Gastrocnemius medialis (tissue), 4 donors: ENCODE measurements around the gene WWOX. TPM values are rescaled to one million over a fixed set of nuclear protein-coding genes. Genes with fewer than 3 reads are reported as not detected.

ENCODE experiments used
- ATAC-seq, 2 donors: fragments of 150-250 bp; one replicate each; pipeline ENCODE4 v1.9.1; 2016
- DNase-seq, 2 donors: peaks; one replicate each; pipeline ENCODE4 v3.0.0-alpha.2; 2019
- H3K27ac ChIP-seq, 4 donors: fragments of 200-600 bp; sonication (generic); 1 replicate in 1 of 4; 2 replicates in 3 of 4; pipeline ENCODE4 v1.5.1; 2016 to 2018; ENCODE audit warnings: mild to moderate bottlenecking in 2 of 4, moderate library complexity in 1 of 4
- H3K27me3 ChIP-seq, 3 donors: fragments of 200-600 bp; sonication (generic) in 2 of 3; 1 replicate in 1 of 3; 2 replicates in 2 of 3; pipeline versions ENCODE4 v1.5.1 to v1.6.0; 2016 to 2019; ENCODE audit warnings: mild to moderate bottlenecking in 1 of 3, moderate library complexity in 1 of 3
- H3K36me3 ChIP-seq, 2 donors: fragments of 200-600 bp; sonication (generic) in 1 of 2; one replicate each; pipeline ENCODE4 v1.5.1; 2017 to 2018
- H3K4me1 ChIP-seq, 2 donors: fragments of 200-600 bp; sonication (generic) in 1 of 2; one replicate each; pipeline ENCODE4 v1.5.1; 2016 to 2017; ENCODE audit warnings: mild to moderate bottlenecking in 2 of 2
- H3K4me3 ChIP-seq, 4 donors: fragments of 200-600 bp; sonication (generic) in 3 of 4; 1 replicate in 1 of 4; 2 replicates in 3 of 4; pipeline ENCODE4 v1.5.1; 2016 to 2019; ENCODE audit warnings: mild to moderate bottlenecking in 2 of 4
- H3K9me3 ChIP-seq, 3 donors: fragments of 200-600 bp; sonication (generic) in 2 of 3; 1 replicate in 1 of 3; 2 replicates in 2 of 3; pipeline ENCODE4 v1.5.1; 2016 to 2019
- POLR2A ChIP-seq, 2 donors: fragments of 450-650 bp; IDR thresholded peaks; one replicate each; pipeline ENCODE4 v1.6.1; 2017; ENCODE audit warnings: antibody characterized with exemption in 2 of 2, mild to moderate bottlenecking in 2 of 2, moderate library complexity in 2 of 2
- in situ Hi-C, 4 donors: fragments of 200-750 bp; cut with MboI; loops; one replicate each; pipeline versions ENCODE4 v1.15.0 to v1.8.0; 2017; ENCODE audit warnings: low sequenced_read_pairs in 4 of 4
- intact Hi-C: fragments of 100-400 bp; cut with DNase I; formaldehyde crosslinking; loops from one replicate; pipeline ENCODE4 v1.15.1; 2023; ENCODE audit warnings: low total_unique reads
- total RNA-seq, 4 donors: library from RNA; depleted of rRNA; stranded (reverse); fragments of >200 nt; gene quantifications; one replicate each; pipeline versions ENCODE4 v1.1.0 to v1.2.3, GENCODE V29; 2016
- TF ChIP-seq, protein P1 (sequence below), 5 experiments: fragments of 450-650 bp in 3 of 5; fragments of 200-600 bp in 2 of 5; sonication (generic) in 2 of 5; IDR thresholded peaks in 4 of 5; conservative IDR thresholded peaks in 1 of 5; 1 replicate in 4 of 5; 2 replicates in 1 of 5; pipeline ENCODE4 v1.5.1; 2016 to 2019; ENCODE audit warnings: antibody characterized with exemption in 5 of 5, mild to moderate bottlenecking in 3 of 5, moderate library complexity in 3 of 5

Gene WWOX
- total RNA-seq, 4 donors from 2014 or later = 3.3 to 13.0 (median 6.0) TPM

DNA sequence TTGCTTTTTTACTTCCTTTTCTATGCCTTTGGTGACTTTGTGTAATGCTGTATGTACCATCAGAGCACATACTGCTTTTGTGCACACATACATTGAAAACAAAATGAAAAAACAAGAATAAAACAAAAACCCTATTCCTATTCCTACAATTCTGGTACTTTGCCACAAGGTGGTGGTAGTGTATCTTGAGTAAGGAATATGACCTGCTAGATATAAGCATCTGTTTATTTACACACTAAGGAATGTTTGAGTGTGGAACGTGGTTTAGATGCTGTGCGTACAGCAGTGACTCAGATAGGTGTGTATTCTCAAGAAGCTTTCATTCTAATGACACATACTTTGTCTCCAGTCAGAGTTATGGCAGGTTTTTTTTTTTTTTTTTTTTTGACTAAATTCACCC is 606.2 kb downstream of the WWOX start:
- Histone ChIP-seq H3K4me1 (no peaks in the 10 kb centered on the region), H3K27me3 (no peaks in the 10 kb centered on the region), H3K9me3 (peaks cover 0 to 9% (median 4%) of the 10 kb centered on the region in 3 donors), H3K36me3 (no peaks in the 10 kb centered on the region), H3K27ac (no peak overlapping the region), H3K4me3 (no peak overlapping the region)
- DNase-seq = no peak
- intact Hi-C loops (no loop called here), in situ Hi-C loops (no loop called here)
- TF ChIP-seq, protein P1, sequence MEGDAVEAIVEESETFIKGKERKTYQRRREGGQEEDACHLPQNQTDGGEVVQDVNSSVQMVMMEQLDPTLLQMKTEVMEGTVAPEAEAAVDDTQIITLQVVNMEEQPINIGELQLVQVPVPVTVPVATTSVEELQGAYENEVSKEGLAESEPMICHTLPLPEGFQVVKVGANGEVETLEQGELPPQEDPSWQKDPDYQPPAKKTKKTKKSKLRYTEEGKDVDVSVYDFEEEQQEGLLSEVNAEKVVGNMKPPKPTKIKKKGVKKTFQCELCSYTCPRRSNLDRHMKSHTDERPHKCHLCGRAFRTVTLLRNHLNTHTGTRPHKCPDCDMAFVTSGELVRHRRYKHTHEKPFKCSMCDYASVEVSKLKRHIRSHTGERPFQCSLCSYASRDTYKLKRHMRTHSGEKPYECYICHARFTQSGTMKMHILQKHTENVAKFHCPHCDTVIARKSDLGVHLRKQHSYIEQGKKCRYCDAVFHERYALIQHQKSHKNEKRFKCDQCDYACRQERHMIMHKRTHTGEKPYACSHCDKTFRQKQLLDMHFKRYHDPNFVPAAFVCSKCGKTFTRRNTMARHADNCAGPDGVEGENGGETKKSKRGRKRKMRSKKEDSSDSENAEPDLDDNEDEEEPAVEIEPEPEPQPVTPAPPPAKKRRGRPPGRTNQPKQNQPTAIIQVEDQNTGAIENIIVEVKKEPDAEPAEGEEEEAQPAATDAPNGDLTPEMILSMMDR (IDR thresholded peaks at IDR 0.05 in 4 of 5, conservative IDR thresholded peaks at IDR 0.05 in 1 of 5) = peak in 2 of 5 experiments; percentile 18 to 24
- TF ChIP-seq POLR2A (IDR thresholded peaks at IDR 0.05) = no peak
- ATAC-seq = no peak

DNA sequence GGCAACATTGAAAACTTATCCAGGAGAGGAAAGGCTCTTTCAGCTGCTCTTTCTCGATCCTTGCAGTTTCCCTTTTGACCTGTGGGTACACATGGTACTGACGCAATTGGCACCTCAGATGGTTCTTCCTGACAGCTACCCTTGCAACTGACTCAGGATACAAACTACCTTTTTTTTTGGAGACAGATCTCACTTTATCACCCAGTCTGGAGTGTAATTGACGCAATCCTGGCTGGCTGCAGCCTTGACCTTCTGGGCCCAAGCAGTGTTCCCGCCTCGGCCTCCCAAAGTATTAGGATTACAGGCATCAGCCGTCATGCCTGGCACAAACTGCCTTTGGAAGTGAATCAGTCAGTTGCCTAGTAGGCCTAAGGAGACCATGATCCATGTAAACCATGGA is 607.2 kb downstream of the WWOX start:
- TF ChIP-seq, protein P1 (IDR thresholded peaks at IDR 0.05 in 4 of 5, conservative IDR thresholded peaks at IDR 0.05 in 1 of 5) = no peak
- TF ChIP-seq POLR2A (IDR thresholded peaks at IDR 0.05) = no peak
- no peaks in the 10 kb centered on the region for H3K4me1 ChIP-seq
- intact Hi-C loops = no loop called here
- H3K36me3 ChIP-seq = no peaks in the 10 kb centered on the region
- no peak overlapping the region for H3K27ac ChIP-seq
- peak in 1 of 2 donors; percentile 56 for ATAC-seq
- in situ Hi-C loops = no loop called here
- no peak overlapping the region for H3K4me3 ChIP-seq
- peaks cover 0 to 9% (median 4%) of the 10 kb centered on the region in 3 donors for H3K9me3 ChIP-seq
- H3K27me3 ChIP-seq = no peaks in the 10 kb centered on the region
- peak in 1 of 2 donors; percentile 40 for DNase-seq

DNA sequence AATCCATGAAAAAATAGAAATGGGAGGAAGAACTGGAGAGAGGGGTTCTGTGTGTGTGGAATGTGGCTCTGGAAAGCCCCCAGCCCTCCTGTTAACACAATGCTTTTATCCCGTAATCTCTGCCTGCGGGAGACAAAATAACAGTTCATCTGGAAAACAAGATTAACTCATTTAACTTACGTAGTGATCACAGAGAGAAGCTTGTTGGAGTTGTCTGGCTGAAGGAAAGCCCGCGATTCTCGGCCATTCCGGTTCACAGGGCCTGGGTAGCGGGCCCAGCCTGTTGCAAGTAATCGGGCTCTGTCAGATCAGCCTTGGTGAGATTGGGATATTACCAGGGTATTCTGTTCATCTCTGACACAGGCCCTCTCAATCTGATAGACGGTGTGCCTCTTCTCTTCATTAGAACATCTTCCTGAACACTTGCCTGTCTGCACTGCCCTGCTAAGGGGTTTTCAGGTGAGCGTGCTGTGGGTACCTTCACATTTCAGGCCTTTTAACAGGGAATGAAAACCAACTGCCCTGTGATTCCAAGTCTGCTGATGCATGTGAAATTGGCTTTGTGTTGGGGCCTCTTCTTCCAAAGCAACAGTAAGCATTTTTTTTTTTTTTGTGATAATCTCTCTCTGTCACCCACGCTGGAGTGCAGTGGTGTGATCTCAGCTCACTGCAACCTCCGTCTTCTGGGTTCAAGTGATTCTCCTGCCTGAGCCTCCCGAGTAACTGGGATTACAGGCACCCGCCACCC is 609.9 kb downstream of the WWOX start:
- Histone ChIP-seq H3K4me3 (no peak overlapping the region), H3K27me3 (no peaks in the 10 kb centered on the region), H3K4me1 (no peaks in the 10 kb centered on the region), H3K36me3 (no peaks in the 10 kb centered on the region), H3K9me3 (peaks cover 0 to 9% (median 4%) of the 10 kb centered on the region in 3 donors), H3K27ac (no peak overlapping the region)
- in situ Hi-C loops (no loop called here), intact Hi-C loops (no loop called here)
- ATAC-seq = no peak
- DNase-seq = no peak
- TF ChIP-seq POLR2A (IDR thresholded peaks at IDR 0.05) = no peak
- TF ChIP-seq, protein P1 (IDR thresholded peaks at IDR 0.05 in 4 of 5, conservative IDR thresholded peaks at IDR 0.05 in 1 of 5) = no peak

DNA sequence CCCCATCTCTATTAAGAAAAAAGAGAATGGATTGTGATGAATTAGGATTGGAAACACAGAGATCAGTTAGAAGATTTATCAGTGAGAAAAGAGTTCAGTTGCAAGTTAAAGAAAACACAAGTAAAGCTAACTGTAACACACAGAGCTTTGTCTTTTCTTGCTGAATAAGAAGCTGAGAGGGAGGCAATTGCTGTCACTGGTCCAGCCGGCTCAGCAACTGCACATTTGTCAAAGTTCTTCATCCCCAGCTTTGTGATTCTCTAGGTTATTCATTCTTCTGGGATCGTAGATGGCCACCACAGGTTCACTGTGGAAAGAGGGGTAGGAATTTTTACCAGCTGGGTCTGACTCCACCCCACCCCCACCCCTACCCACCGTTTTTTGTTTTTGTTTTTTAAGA is 615.7 kb downstream of the WWOX start:
- in situ Hi-C loops = no loop called here
- DNase-seq (no peak), ATAC-seq (no peak)
- no peak for TF ChIP-seq POLR2A (IDR thresholded peaks at IDR 0.05)
- TF ChIP-seq, protein P1 (IDR thresholded peaks at IDR 0.05 in 4 of 5, conservative IDR thresholded peaks at IDR 0.05 in 1 of 5) = no peak
- Histone ChIP-seq H3K4me3 (no peak overlapping the region), H3K36me3 (no peaks in the 10 kb centered on the region), H3K9me3 (no peaks in the 10 kb centered on the region), H3K27ac (no peak overlapping the region), H3K4me1 (no peaks in the 10 kb centered on the region), H3K27me3 (no peaks in the 10 kb centered on the region)
- intact Hi-C loops = no loop called here
